GM12891 (cell line): ENCODE results near the gene UFSP2.

Experiments used
- PAX5 ChIP-seq: IDR thresholded peaks from 2 replicates; pipeline ENCODE4 v1.6.1; 2011; ENCODE audit warnings: low read length, moderate library complexity, mild to moderate bottlenecking; ENCODE audit not compliant: insufficient read depth, severe bottlenecking
- POLR2A ChIP-seq: IDR thresholded peaks from 2 replicates; pipeline ENCODE4 v1.6.1; 2011; ENCODE audit warnings: low read depth, low read length, control low read depth
- POLR2AphosphoS5 ChIP-seq: IDR thresholded peaks from 2 replicates; pipeline ENCODE4 v1.6.1; 2011; ENCODE audit warnings: low read depth, low read length, control low read depth
- SPI1 ChIP-seq: IDR thresholded peaks from 2 replicates; pipeline ENCODE4 v1.6.1; 2011; ENCODE audit warnings: low read depth, low read length, control low read depth
- TAF1 ChIP-seq: IDR thresholded peaks from 2 replicates; pipeline ENCODE4 v1.6.1; 2011; ENCODE audit warnings: low read depth, low read length, control low read depth

DNA sequence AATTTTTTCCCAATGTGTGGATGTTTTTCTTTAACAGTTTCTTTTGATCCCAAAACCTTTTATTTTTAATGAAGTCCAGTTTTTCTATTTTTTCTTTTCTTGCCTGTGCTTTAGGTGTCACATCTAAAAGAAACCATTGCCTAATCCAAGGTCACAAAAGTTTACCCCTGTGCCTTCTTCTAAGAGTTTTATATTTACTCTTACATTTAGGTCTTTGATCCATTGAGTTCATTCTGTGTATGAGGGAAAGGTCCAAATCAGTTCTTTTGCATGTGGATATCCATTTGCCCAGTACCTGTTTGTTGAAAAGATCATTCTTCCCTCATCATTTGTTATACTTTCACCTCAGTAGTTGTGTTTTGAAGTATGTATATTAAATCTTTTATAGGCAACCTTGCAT lies 43.0 kb downstream of the UFSP2 start:
- no peak for TF ChIP-seq POLR2A
- no peak for TF ChIP-seq POLR2AphosphoS5
- no peak for TF ChIP-seq TAF1
- no peak for TF ChIP-seq PAX5
- no peak for TF ChIP-seq SPI1
